ENCODE data around the gene GMDS. TPM values are rescaled to one million over a fixed set of nuclear protein-coding genes. Genes with fewer than 3 reads are reported as not detected.

GMDS gene
- total RNA-seq, 1 experiment from 2014 or later = 35.0 TPM

DNA sequence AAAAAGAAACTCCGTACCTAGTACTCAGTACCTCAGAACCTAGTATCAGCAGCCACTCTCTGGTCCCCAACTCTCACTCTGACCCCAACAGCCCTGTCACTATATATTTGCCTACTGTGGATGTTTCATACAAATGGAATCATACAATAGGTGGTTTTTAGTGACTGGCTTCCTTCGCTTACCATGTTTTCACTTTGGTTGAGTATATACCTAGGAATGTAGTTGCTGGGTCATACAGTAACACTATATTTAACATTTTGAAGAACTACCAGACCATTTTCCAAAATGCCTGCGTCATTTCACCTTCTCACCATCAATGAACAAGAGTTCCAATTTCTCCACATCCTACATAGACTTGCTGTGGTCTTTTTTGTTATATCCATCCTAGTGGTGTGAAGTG, 283.2 kb downstream of the GMDS start:
- ChIA-PET POLR2A (no interaction called here), CTCF (no interaction called here)
- ATAC-seq = no peak
- Mint-ChIP-seq H3K27ac (no peak overlapping the region), H3K27me3 (ENCODE audit: low read depth) (no peaks in the 10 kb centered on the region), H3K4me1 (peaks cover 16% of the 10 kb centered on the region; the same call in 1 of the 2 replicates), H3K4me3 (no peak overlapping the region), H3K9me3 (no peaks in the 10 kb centered on the region), H3K36me3 (no peaks in the 10 kb centered on the region)
- TF ChIP-seq TCF7 (CRISPR knock-in tag; IDR thresholded peaks at IDR 0.05; ENCODE audit: low read depth) = no peak
- no peak for TF ChIP-seq IRF2 (CRISPR knock-in tag; IDR thresholded peaks at IDR 0.05; ENCODE audit: borderline replicate concordance, low read depth)
- no peak for TF ChIP-seq EMX1 (CRISPR knock-in tag; IDR thresholded peaks at IDR 0.05)
- TF ChIP-seq, protein P1, sequence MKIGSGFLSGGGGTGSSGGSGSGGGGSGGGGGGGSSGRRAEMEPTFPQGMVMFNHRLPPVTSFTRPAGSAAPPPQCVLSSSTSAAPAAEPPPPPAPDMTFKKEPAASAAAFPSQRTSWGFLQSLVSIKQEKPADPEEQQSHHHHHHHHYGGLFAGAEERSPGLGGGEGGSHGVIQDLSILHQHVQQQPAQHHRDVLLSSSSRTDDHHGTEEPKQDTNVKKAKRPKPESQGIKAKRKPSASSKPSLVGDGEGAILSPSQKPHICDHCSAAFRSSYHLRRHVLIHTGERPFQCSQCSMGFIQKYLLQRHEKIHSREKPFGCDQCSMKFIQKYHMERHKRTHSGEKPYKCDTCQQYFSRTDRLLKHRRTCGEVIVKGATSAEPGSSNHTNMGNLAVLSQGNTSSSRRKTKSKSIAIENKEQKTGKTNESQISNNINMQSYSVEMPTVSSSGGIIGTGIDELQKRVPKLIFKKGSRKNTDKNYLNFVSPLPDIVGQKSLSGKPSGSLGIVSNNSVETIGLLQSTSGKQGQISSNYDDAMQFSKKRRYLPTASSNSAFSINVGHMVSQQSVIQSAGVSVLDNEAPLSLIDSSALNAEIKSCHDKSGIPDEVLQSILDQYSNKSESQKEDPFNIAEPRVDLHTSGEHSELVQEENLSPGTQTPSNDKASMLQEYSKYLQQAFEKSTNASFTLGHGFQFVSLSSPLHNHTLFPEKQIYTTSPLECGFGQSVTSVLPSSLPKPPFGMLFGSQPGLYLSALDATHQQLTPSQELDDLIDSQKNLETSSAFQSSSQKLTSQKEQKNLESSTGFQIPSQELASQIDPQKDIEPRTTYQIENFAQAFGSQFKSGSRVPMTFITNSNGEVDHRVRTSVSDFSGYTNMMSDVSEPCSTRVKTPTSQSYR (CRISPR knock-in tag; IDR thresholded peaks at IDR 0.05) = no peak
- TF ChIP-seq, protein P2, sequence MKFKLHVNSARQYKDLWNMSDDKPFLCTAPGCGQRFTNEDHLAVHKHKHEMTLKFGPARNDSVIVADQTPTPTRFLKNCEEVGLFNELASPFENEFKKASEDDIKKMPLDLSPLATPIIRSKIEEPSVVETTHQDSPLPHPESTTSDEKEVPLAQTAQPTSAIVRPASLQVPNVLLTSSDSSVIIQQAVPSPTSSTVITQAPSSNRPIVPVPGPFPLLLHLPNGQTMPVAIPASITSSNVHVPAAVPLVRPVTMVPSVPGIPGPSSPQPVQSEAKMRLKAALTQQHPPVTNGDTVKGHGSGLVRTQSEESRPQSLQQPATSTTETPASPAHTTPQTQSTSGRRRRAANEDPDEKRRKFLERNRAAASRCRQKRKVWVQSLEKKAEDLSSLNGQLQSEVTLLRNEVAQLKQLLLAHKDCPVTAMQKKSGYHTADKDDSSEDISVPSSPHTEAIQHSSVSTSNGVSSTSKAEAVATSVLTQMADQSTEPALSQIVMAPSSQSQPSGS (CRISPR knock-in tag; IDR thresholded peaks at IDR 0.05; ENCODE audit: borderline replicate concordance, low read depth) = no peak
- no peak for TF ChIP-seq TEAD1 (CRISPR knock-in tag; IDR thresholded peaks at IDR 0.05)
- TF ChIP-seq PREB (CRISPR knock-in tag; IDR thresholded peaks at IDR 0.05; ENCODE audit: borderline replicate concordance) = no peak
- TF ChIP-seq, protein P3, sequence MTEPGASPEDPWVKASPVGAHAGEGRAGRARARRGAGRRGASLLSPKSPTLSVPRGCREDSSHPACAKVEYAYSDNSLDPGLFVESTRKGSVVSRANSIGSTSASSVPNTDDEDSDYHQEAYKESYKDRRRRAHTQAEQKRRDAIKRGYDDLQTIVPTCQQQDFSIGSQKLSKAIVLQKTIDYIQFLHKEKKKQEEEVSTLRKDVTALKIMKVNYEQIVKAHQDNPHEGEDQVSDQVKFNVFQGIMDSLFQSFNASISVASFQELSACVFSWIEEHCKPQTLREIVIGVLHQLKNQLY (CRISPR knock-in tag; IDR thresholded peaks at IDR 0.05) = no peak
- TF ChIP-seq, protein P4, sequence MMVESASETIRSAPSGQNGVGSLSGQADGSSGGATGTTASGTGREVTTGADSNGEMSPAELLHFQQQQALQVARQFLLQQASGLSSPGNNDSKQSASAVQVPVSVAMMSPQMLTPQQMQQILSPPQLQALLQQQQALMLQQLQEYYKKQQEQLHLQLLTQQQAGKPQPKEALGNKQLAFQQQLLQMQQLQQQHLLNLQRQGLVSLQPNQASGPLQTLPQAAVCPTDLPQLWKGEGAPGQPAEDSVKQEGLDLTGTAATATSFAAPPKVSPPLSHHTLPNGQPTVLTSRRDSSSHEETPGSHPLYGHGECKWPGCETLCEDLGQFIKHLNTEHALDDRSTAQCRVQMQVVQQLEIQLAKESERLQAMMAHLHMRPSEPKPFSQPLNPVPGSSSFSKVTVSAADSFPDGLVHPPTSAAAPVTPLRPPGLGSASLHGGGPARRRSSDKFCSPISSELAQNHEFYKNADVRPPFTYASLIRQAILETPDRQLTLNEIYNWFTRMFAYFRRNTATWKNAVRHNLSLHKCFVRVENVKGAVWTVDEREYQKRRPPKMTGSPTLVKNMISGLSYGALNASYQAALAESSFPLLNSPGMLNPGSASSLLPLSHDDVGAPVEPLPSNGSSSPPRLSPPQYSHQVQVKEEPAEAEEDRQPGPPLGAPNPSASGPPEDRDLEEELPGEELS (CRISPR knock-in tag; IDR thresholded peaks at IDR 0.05) = no peak
- TF ChIP-seq, protein P5, sequence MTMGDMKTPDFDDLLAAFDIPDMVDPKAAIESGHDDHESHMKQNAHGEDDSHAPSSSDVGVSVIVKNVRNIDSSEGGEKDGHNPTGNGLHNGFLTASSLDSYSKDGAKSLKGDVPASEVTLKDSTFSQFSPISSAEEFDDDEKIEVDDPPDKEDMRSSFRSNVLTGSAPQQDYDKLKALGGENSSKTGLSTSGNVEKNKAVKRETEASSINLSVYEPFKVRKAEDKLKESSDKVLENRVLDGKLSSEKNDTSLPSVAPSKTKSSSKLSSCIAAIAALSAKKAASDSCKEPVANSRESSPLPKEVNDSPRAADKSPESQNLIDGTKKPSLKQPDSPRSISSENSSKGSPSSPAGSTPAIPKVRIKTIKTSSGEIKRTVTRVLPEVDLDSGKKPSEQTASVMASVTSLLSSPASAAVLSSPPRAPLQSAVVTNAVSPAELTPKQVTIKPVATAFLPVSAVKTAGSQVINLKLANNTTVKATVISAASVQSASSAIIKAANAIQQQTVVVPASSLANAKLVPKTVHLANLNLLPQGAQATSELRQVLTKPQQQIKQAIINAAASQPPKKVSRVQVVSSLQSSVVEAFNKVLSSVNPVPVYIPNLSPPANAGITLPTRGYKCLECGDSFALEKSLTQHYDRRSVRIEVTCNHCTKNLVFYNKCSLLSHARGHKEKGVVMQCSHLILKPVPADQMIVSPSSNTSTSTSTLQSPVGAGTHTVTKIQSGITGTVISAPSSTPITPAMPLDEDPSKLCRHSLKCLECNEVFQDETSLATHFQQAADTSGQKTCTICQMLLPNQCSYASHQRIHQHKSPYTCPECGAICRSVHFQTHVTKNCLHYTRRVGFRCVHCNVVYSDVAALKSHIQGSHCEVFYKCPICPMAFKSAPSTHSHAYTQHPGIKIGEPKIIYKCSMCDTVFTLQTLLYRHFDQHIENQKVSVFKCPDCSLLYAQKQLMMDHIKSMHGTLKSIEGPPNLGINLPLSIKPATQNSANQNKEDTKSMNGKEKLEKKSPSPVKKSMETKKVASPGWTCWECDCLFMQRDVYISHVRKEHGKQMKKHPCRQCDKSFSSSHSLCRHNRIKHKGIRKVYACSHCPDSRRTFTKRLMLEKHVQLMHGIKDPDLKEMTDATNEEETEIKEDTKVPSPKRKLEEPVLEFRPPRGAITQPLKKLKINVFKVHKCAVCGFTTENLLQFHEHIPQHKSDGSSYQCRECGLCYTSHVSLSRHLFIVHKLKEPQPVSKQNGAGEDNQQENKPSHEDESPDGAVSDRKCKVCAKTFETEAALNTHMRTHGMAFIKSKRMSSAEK (CRISPR knock-in tag; IDR thresholded peaks at IDR 0.05; ENCODE audit: borderline replicate concordance) = no peak
- TF ChIP-seq FOXP1 (CRISPR knock-in tag; IDR thresholded peaks at IDR 0.05; ENCODE audit: borderline replicate concordance) = no peak
- DNase-seq (ENCODE audit: low spot score) = no peak

Measured in WTC11 (cell line).